ENCODE measurements around the gene SLFN5. TPM values are rescaled to one million over a fixed set of nuclear protein-coding genes. Genes with fewer than 3 reads are reported as not detected.

SLFN5 gene
- total and polyA plus RNA-seq, 8 donors: 0.58 to 59.5 (median 10.9) TPM

- Histone ChIP-seq H3K36me3 (no peaks in the 10 kb centered on the region), H3K4me3 (no peak overlapping the region), H3K27ac (no peak overlapping the region), H3K4me1 (no peaks in the 10 kb centered on the region), H3K9me3 (peaks cover 0 to 5% (median 0%) of the 10 kb centered on the region in 4 donors), H3K27me3 (no peaks in the 10 kb centered on the region)
- WGBS, 5 donors: 64 to 88% (median 82%) methylated on average over 1 of the region's 1 CpG
- no peak for TF ChIP-seq EP300 (IDR thresholded peaks at IDR 0.05)
- TF ChIP-seq CTCF (IDR thresholded peaks at IDR 0.05): no peak
- no peak for TF ChIP-seq POLR2A (IDR thresholded peaks at IDR 0.05)
- no peak for TF ChIP-seq POLR2AphosphoS5 (IDR thresholded peaks at IDR 0.05)
- intact Hi-C loops (cut with DNase I; ENCODE audit: low total_unique reads): no loop called here
- no peak for DNase-seq
Observed at GRCh38 chr17:35293151-35293847, 50.4 kb downstream of the SLFN5 start.

GRCh38 chr17:35294756-35295155, 51.9 kb downstream of the SLFN5 start:
- no peak overlapping the region for H3K4me3 ChIP-seq
- no peaks in the 10 kb centered on the region for H3K36me3 ChIP-seq
- peaks cover 0 to 10% (median 2%) of the 10 kb centered on the region in 4 donors for H3K4me1 ChIP-seq
- no peak for DNase-seq
- 65 to 90% (median 83%) methylated on average over 1 of the region's 1 CpG for WGBS, 5 donors
- intact Hi-C loops (cut with DNase I; ENCODE audit: low total_unique reads): no loop called here
- peaks cover 0 to 5% (median 0%) of the 10 kb centered on the region in 4 donors for H3K9me3 ChIP-seq
- H3K27me3 ChIP-seq: no peaks in the 10 kb centered on the region
- no peak overlapping the region for H3K27ac ChIP-seq
- TF ChIP-seq POLR2A (IDR thresholded peaks at IDR 0.05): no peak
- no peak for TF ChIP-seq EP300 (IDR thresholded peaks at IDR 0.05)
- TF ChIP-seq CTCF (IDR thresholded peaks at IDR 0.05): no peak
- no peak for TF ChIP-seq POLR2AphosphoS5 (IDR thresholded peaks at IDR 0.05)

- Histone ChIP-seq H3K9me3 (peaks cover 0 to 5% (median 0%) of the 10 kb centered on the region in 4 donors), H3K27me3 (no peaks in the 10 kb centered on the region), H3K36me3 (no peaks in the 10 kb centered on the region), H3K27ac (no peak overlapping the region), H3K4me1 (peaks cover 0 to 10% (median 2%) of the 10 kb centered on the region in 4 donors), H3K4me3 (no peak overlapping the region)
- no peak for TF ChIP-seq CTCF (IDR thresholded peaks at IDR 0.05)
- no peak for TF ChIP-seq POLR2AphosphoS5 (IDR thresholded peaks at IDR 0.05)
- no peak for TF ChIP-seq EP300 (IDR thresholded peaks at IDR 0.05)
- intact Hi-C loops (cut with DNase I; ENCODE audit: low total_unique reads): no loop called here
- no peak for DNase-seq
- WGBS, 5 donors: 83 to 98% (median 95%) methylated on average over 1 of the region's 1 CpG
Observed at GRCh38 chr17:35295686-35296085, 52.8 kb downstream of the SLFN5 start.

GRCh38 chr17:35297666-35298065, 54.8 kb downstream of the SLFN5 start:
- TF ChIP-seq POLR2AphosphoS5 (IDR thresholded peaks at IDR 0.05) (no peak), CTCF (IDR thresholded peaks at IDR 0.05) (no peak), POLR2A (IDR thresholded peaks at IDR 0.05) (no peak), EP300 (IDR thresholded peaks at IDR 0.05) (no peak)
- Histone ChIP-seq H3K27ac (no peak overlapping the region), H3K4me1 (peaks cover 0 to 10% (median 2%) of the 10 kb centered on the region in 4 donors), H3K36me3 (no peaks in the 10 kb centered on the region), H3K4me3 (no peak overlapping the region), H3K9me3 (peaks cover 0 to 17% (median 5%) of the 10 kb centered on the region in 4 donors), H3K27me3 (no peaks in the 10 kb centered on the region)
- 89 to 95% (median 92%) methylated on average over 2 of the region's 2 CpGs for WGBS, 5 donors
- intact Hi-C loops (cut with DNase I; ENCODE audit: low total_unique reads): no loop called here
- DNase-seq: no peak

Measured in stomach (tissue), 9 donors.